K562 (cell line): ENCODE measurements around the gene COQ2. TPM values are rescaled to one million over a fixed set of nuclear protein-coding genes. Genes with fewer than 3 reads are reported as not detected.

Experiments used
- ATAC-seq: fragments of 200-7000 bp; cut with Tn5 transposase; 3 replicates; pipeline ENCODE4 v1.9.1; 2020; ENCODE audit warnings: moderate library complexity
- BruUV-seq: library from RNA; stranded (reverse); fragments of 400-500 nt; replicated peaks from 2 replicates; lab custom pipeline; 2021; lab: Mats Ljungman, UMichigan
- CTCF ChIA-PET: fragments of 300-600 bp; formaldehyde crosslinking; extraction: SDS; loops from one replicate; lab custom pipeline; 2021; ENCODE audit warnings: low intra/inter-chr PET ratio; lab: Yijun Ruan, JAX
- POLR2A ChIA-PET: fragments of 300-600, 350-650 bp; sonication (Branson Sonifier 250); formaldehyde crosslinking; extraction: SDS; loops from one replicate; lab custom pipeline; 2021; ENCODE audit warnings: antibody characterized with exemption, inconsistent platforms; lab: Yijun Ruan, JAX
- DNase-seq, 4 experiments: peaks; one replicate each; pipeline versions ENCODE4 v3.0.0 to v3.0.0-alpha.2; 2011 to 2018; ENCODE audit warnings: low spot score in 3 of 4, mixed read lengths in 3 of 4; ENCODE audit errors: extremely low read depth in 1 of 4
- FAIRE-seq: peaks from 2 replicates; lab custom pipeline; 2011; peaks lifted over from hg19 to GRCh38; lab: Jason Lieb, UNC
- H2AFZ ChIP-seq: 2 replicates; pipeline ENCODE4 v1.6.0; 2011; ENCODE audit warnings: low read depth, low read length, control low read depth, inconsistent platforms
- H3K27ac ChIP-seq: fragments of 200-600 bp; 3 replicates; pipeline ENCODE4 v1.8.0; 2011; ENCODE audit warnings: low read depth, mild to moderate bottlenecking, control low read depth, inconsistent platforms, low read length, moderate library complexity, mixed read lengths; ENCODE audit errors: extremely low read depth
- H3K27me3 ChIP-seq, 2 experiments: fragments of 300-600 bp in 1 of 2; 2 replicates in 1 of 2; 3 replicates in 1 of 2; pipeline versions ENCODE4 v1.6.0 to v1.8.0; 2011; ENCODE audit warnings: inconsistent platforms in 2 of 2, low read length in 2 of 2, mild to moderate bottlenecking in 1 of 2, mixed read lengths in 1 of 2, moderate library complexity in 1 of 2; ENCODE audit not compliant: control insufficient read depth in 2 of 2, insufficient read depth in 2 of 2
- H3K36me3 ChIP-seq: fragments of 300-600 bp; 3 replicates; pipeline ENCODE4 v1.8.0; 2011; ENCODE audit warnings: mild to moderate bottlenecking, low read length, inconsistent platforms; ENCODE audit not compliant: control insufficient read depth, insufficient read depth
- H3K4me1 ChIP-seq, 2 experiments: fragments of 200-600 bp in 1 of 2; replicated peaks in 1 of 2; 2 replicates in 1 of 2; 3 replicates in 1 of 2; pipeline versions ENCODE4 v1.5.1 to v1.8.0; 2011; ENCODE audit warnings: inconsistent platforms in 2 of 2, low read length in 2 of 2, mild to moderate bottlenecking in 1 of 2, mixed read lengths in 1 of 2, moderate library complexity in 1 of 2; ENCODE audit not compliant: control insufficient read depth in 2 of 2, insufficient read depth in 2 of 2
- H3K4me2 ChIP-seq: 2 replicates; pipeline ENCODE4 v1.6.1; 2011; ENCODE audit warnings: low read length, control low read depth, inconsistent platforms, mixed read lengths; ENCODE audit not compliant: insufficient read depth
- H3K4me3 ChIP-seq: fragments of 200-600 bp; sonication (generic), shearing (Covaris generic); 2 replicates; pipeline ENCODE4 v1.5.1; 2016; ENCODE audit warnings: control low read depth, inconsistent platforms
- H3K79me2 ChIP-seq: fragments of 200-600 bp; 3 replicates; pipeline ENCODE4 v1.8.0; 2011; ENCODE audit warnings: low read length, inconsistent platforms; ENCODE audit not compliant: control insufficient read depth, insufficient read depth
- H3K9ac ChIP-seq, 2 experiments: 2 replicates each; pipeline versions ENCODE4 v1.6.0 to v1.6.1; 2011; ENCODE audit warnings: low read depth in 2 of 2, low read length in 2 of 2, control low read depth in 1 of 2, inconsistent platforms in 1 of 2, mild to moderate bottlenecking in 1 of 2, mixed read lengths in 1 of 2; ENCODE audit not compliant: insufficient read depth in 1 of 2
- H3K9me1 ChIP-seq: one replicate; pipeline ENCODE4 v1.6.0; 2011; ENCODE audit warnings: inconsistent platforms, mild to moderate bottlenecking, low read length, moderate library complexity; ENCODE audit not compliant: control insufficient read depth, insufficient read depth
- H3K9me3 ChIP-seq: replicated peaks from 2 replicates; pipeline ENCODE4 v1.5.1; 2011; ENCODE audit warnings: low read depth, low read length, inconsistent platforms; ENCODE audit not compliant: control insufficient read depth, insufficient read depth
- H4K20me1 ChIP-seq: replicated peaks from 2 replicates; pipeline ENCODE4 v1.6.1; 2011; ENCODE audit warnings: low read length, inconsistent platforms, mixed read lengths; ENCODE audit not compliant: control insufficient read depth, insufficient read depth
- FOXK1 ChIP-seq: sonication (generic); formaldehyde crosslinking; IDR thresholded peaks from 2 replicates; pipeline ENCODE4 v1.8.0; 2022; ENCODE audit warnings: missing genetic modification reagents, mild to moderate bottlenecking, borderline replicate concordance
- HDAC1 ChIP-seq, 2 experiments: fragments of 450-650 bp; IDR thresholded peaks; 2 replicates each; pipeline ENCODE4 v1.6.1; 2016 to 2017; ENCODE audit warnings: inconsistent platforms in 1 of 2, mild to moderate bottlenecking in 1 of 2, moderate library complexity in 1 of 2
- KAT7 ChIP-seq: sonication (generic); formaldehyde crosslinking; IDR thresholded peaks from 2 replicates; pipeline ENCODE4 v1.8.0; 2022; ENCODE audit warnings: missing genetic modification reagents, mild to moderate bottlenecking, borderline replicate concordance
- KLF6 ChIP-seq: fragments of 250-450 bp; sonication (Bioruptor Pico); IDR thresholded peaks from 2 replicates; pipeline ENCODE4 v1.4.0; 2020; ENCODE audit warnings: mild to moderate bottlenecking, moderate library complexity, borderline replicate concordance
- MAFG ChIP-seq: fragments of 450-650 bp; conservative IDR thresholded peaks from 2 replicates; pipeline ENCODE4 v1.6.1; 2016; ENCODE audit warnings: missing genetic modification characterization, missing compliant biosample characterization
- MEF2D ChIP-seq: conservative IDR thresholded peaks from 2 replicates; pipeline ENCODE4 v1.6.1; 2016; ENCODE audit warnings: low read depth, missing genetic modification characterization, missing compliant biosample characterization
- NCOA4 ChIP-seq: fragments of 450-650 bp; IDR thresholded peaks from 2 replicates; pipeline ENCODE4 v1.6.1; 2018; ENCODE audit warnings: mild to moderate bottlenecking; ENCODE audit not compliant: partially characterized antibody
- PML ChIP-seq: IDR thresholded peaks from 2 replicates; pipeline ENCODE4 v1.6.1; 2012; ENCODE audit warnings: low read length, inconsistent platforms
- ZC3H8 ChIP-seq: fragments of 450-650 bp; IDR thresholded peaks from 2 replicates; pipeline ENCODE4 v1.6.1; 2017
- ZNF384 ChIP-seq: IDR thresholded peaks from 2 replicates; pipeline ENCODE4 v1.6.1; 2012; ENCODE audit warnings: low read depth, low read length, improper control_type of control experiment
- ZZZ3 ChIP-seq: fragments of 450-650 bp; IDR thresholded peaks from 2 replicates; pipeline ENCODE4 v1.6.1; 2016; ENCODE audit warnings: antibody characterized with exemption, mild to moderate bottlenecking, moderate library complexity
- WGBS: fragments of 100-300 bp; shearing (Covaris generic); methylation state at CpG from one replicate; pipeline ENCODE4 v1.1.6; 2016; ENCODE audit warnings: low coverage, mixed read lengths; ENCODE audit not compliant: insufficient coverage; ENCODE audit errors: missing lambda C conversion rate; 5-methylcytosine and 5-hydroxymethylcytosine counted together
- in situ Hi-C: fragments of 300-500 bp; cut with MboI; formaldehyde crosslinking; loops from 4 replicates; pipeline ENCODE4 v1.15.0; 2018; ENCODE audit warnings: inconsistent platforms, mixed read lengths
- intact Hi-C: fragments of 100-400 bp; cut with micrococcal nuclease; formaldehyde crosslinking; loops from 2 replicates; pipeline ENCODE4 v1.14.2; 2022
- polyA plus RNA-seq, 8 experiments: library from polyadenylated mRNA; depleted of rRNA in 4 of 8; stranded (reverse) in 5 of 8; unstranded in 3 of 8; fragments of >200 nt; fragmentation: Nextera tagmentation in 2 of 8; fragmentation: Illumina TruSeq in 1 of 8; extraction: Ambion mirVana in 2 of 8; extraction: Trizol in 1 of 8; gene quantifications; 2 replicates each; pipeline versions ENCODE4 v1.2.1 to v1.2.3, GENCODE V29; 2011 to 2014; ENCODE audit warnings: inconsistent platforms in 1 of 8, missing spikeins in 1 of 8
- total RNA-seq, 7 experiments: library from RNA; depleted of rRNA in 6 of 7; stranded (reverse); fragments of >200 nt in 6 of 7; fragmentation: Illumina TruSeq in 2 of 7; extraction: Trizol in 2 of 7; gene quantifications; 2 replicates each; pipeline versions ENCODE4 v1.2.1 to v1.2.3, GENCODE V29; 2011 to 2021; ENCODE audit warnings: low replicate concordance in 1 of 7
- TF ChIP-seq, protein P1 (sequence below): fragments of 250-450 bp; sonication (Bioruptor Pico); IDR thresholded peaks from 2 replicates; pipeline ENCODE4 v1.5.1; 2021; ENCODE audit warnings: mild to moderate bottlenecking

Gene COQ2
- total and polyA plus RNA-seq, 9 of the 15 experiments (the other 6 are each of a cell fraction or from before 2014, with no cell fraction given) = 1.9 to 13.5 (median 11.8) TPM

DNA sequence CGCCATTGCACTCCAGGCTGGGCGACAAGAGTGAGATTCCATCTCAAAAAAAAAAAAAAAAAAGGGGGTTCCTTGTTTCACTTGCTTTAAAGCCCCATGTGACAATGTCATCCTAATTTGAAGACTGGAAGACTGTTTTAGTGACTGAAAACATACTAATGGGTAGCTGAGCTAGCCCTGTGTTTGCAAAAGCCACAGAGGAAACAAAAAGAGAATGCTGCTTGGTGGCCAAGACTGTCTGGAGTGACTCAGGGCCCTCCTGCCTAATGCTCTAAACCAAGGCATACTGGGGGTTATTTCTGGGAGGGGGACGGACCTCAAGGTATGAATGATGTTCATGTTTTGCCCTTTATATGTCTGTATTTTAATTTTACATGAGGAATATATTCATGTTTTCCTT is 34.1 kb upstream of the COQ2 start:
- intact Hi-C loops = no loop called here
- no peak for FAIRE-seq
- no TSS peak for BruUV-seq
- no peaks in the 10 kb centered on the region for H3K36me3 ChIP-seq
- H3K4me1 ChIP-seq = no peaks in the 10 kb centered on the region
- no peak overlapping the region for H3K27ac ChIP-seq
- in situ Hi-C loops = no loop called here
- no peak overlapping the region for H3K9ac ChIP-seq
- peaks cover 30 to 32% of the 10 kb centered on the region in 2 experiments; a peak in 4 of 5 replicates for H3K27me3 ChIP-seq
- no peak for ATAC-seq
- DNase-seq = no peak
- H3K4me2 ChIP-seq = no peak overlapping the region
- POLR2A ChIA-PET = interaction anchor here (0.6 kb wide), 1 partner anchor 16 kb away, joined by 3 read pairs; no protein-coding TSS in a partner anchor
- no peak for TF ChIP-seq ZZZ3
- TF ChIP-seq NCOA4 = no peak
- TF ChIP-seq ZC3H8 = no peak
- TF ChIP-seq PML = no peak
- no peak for TF ChIP-seq MAFG
- no peak for TF ChIP-seq KLF6 (CRISPR knock-in tag)
- TF ChIP-seq FOXK1 (CRISPR knock-in tag) = no peak
- no peak for TF ChIP-seq MEF2D
- no peak for TF ChIP-seq ZNF384
- TF ChIP-seq HDAC1 (IDR thresholded peaks at IDR 0.05) = no peak
- TF ChIP-seq KAT7 (CRISPR knock-in tag) = no peak
- TF ChIP-seq, protein P1, sequence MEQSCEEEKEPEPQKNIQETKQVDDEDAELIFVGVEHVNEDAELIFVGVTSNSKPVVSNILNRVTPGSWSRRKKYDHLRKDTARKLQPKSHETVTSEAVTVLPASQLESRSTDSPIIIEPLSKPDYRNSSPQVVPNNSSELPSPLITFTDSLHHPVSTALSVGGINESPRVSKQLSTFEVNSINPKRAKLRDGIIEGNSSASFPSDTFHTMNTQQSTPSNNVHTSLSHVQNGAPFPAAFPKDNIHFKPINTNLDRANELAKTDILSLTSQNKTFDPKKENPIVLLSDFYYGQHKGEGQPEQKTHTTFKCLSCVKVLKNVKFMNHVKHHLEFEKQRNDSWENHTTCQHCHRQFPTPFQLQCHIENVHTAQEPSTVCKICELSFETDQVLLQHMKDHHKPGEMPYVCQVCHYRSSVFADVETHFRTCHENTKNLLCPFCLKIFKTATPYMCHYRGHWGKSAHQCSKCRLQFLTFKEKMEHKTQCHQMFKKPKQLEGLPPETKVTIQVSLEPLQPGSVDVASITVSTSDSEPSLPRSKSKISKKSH (CRISPR knock-in tag) = no peak
- TF ChIP-seq, all 486 proteins: peak for 0
- 10% methylated on average over 3 of the region's 3 CpGs for WGBS
- Histone ChIP-seq H3K4me3 (no peak overlapping the region), H3K9me1 (no peaks in the 10 kb centered on the region), H3K9me3 (no peaks in the 10 kb centered on the region), H2AFZ (no peak overlapping the region), H4K20me1 (no peaks in the 10 kb centered on the region), H3K79me2 (no peaks in the 10 kb centered on the region)
- CTCF ChIA-PET = no interaction called here
